ENCODE data around the gene IGFN1. TPM values are rescaled to one million over a fixed set of nuclear protein-coding genes. Genes with fewer than 3 reads are reported as not detected.

The IGFN1 gene
- total RNA-seq, 1 donor from 2014 or later = 1.6 TPM

- Mint-ChIP-seq H3K36me3 (no peaks in the 10 kb centered on the region), H3K4me1 (peaks cover 3% of the 10 kb centered on the region), H3K9me3 (peaks cover 11% of the 10 kb centered on the region), H3K27ac (no peak overlapping the region), H3K27me3 (ENCODE audit: low read depth) (peaks cover 9% of the 10 kb centered on the region), H3K4me3 (no peak overlapping the region)
- DNase-seq (ENCODE audit: low spot score in 2 of 2, unreplicated experiment in 2 of 2) = no peak
- TF ChIP-seq, protein P1, sequence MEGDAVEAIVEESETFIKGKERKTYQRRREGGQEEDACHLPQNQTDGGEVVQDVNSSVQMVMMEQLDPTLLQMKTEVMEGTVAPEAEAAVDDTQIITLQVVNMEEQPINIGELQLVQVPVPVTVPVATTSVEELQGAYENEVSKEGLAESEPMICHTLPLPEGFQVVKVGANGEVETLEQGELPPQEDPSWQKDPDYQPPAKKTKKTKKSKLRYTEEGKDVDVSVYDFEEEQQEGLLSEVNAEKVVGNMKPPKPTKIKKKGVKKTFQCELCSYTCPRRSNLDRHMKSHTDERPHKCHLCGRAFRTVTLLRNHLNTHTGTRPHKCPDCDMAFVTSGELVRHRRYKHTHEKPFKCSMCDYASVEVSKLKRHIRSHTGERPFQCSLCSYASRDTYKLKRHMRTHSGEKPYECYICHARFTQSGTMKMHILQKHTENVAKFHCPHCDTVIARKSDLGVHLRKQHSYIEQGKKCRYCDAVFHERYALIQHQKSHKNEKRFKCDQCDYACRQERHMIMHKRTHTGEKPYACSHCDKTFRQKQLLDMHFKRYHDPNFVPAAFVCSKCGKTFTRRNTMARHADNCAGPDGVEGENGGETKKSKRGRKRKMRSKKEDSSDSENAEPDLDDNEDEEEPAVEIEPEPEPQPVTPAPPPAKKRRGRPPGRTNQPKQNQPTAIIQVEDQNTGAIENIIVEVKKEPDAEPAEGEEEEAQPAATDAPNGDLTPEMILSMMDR (IDR thresholded peaks at IDR 0.05; ENCODE audit: unreplicated experiment) = no peak
These were observed 11.9 kb upstream of the IGFN1 start for GRCh38 chr1:201178718-201179117.

DNA sequence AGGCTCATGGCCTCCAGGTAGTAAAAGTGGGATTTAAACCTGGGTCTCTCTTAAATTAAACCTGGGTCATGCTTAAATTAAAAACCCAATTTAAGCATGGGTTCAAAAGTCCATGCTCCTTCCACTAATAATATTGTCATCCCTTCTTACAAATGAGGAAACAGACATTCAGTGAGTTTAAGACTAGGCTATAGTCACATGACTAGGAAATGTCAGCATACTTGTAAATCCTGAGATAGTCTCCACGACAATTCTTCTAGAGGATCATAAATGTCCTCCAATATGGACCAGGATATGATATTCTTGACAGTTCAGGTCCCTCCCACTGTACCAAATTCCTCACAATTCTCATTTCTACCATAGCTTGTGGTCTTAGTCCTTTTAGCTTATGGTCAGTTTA lies 10.5 kb upstream of the IGFN1 start:
- Mint-ChIP-seq H3K36me3 (no peaks in the 10 kb centered on the region), H3K27me3 (ENCODE audit: low read depth) (peaks cover 9% of the 10 kb centered on the region), H3K4me3 (no peak overlapping the region), H3K4me1 (peaks cover 11% of the 10 kb centered on the region), H3K27ac (no peak overlapping the region), H3K9me3 (peaks cover 11% of the 10 kb centered on the region)
- DNase-seq (ENCODE audit: low spot score in 2 of 2, unreplicated experiment in 2 of 2) = no peak
- TF ChIP-seq, protein P1 (IDR thresholded peaks at IDR 0.05; ENCODE audit: unreplicated experiment) = no peak

DNA sequence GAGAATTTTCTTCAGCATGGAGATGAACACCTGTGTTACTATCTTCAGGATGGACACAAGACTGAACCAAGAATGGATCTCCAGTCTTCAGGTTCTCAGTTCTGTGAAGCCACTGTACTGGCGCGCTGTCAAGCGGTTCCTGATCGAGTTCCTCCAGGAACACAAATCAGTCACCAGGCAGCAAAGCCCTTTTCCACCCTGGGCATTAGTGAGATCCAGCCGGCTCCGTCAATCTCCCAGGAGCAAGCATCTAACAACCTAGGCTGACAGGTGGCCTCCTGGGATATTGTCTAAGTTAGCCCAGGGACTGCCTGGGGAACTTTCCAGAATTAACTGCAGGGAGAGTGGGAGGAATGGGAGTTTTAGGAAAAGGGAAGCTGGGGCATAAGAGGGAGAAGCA lies 9.7 kb upstream of the IGFN1 start:
- no peak for DNase-seq (ENCODE audit: low spot score in 2 of 2, unreplicated experiment in 2 of 2)
- H3K27ac Mint-ChIP-seq = no peak overlapping the region
- TF ChIP-seq, protein P1 (IDR thresholded peaks at IDR 0.05; ENCODE audit: unreplicated experiment) = no peak
- H3K4me1 Mint-ChIP-seq = peaks cover 11% of the 10 kb centered on the region
- no peak overlapping the region for H3K4me3 Mint-ChIP-seq
- no peaks in the 10 kb centered on the region for H3K36me3 Mint-ChIP-seq
- H3K9me3 Mint-ChIP-seq = peaks cover 11% of the 10 kb centered on the region
- H3K27me3 Mint-ChIP-seq (ENCODE audit: low read depth) = peaks cover 9% of the 10 kb centered on the region

- Mint-ChIP-seq H3K4me1 (peaks cover 11% of the 10 kb centered on the region), H3K4me3 (no peak overlapping the region), H3K9me3 (peaks cover 11% of the 10 kb centered on the region), H3K36me3 (no peaks in the 10 kb centered on the region), H3K27me3 (ENCODE audit: low read depth) (peaks cover 9% of the 10 kb centered on the region), H3K27ac (no peak overlapping the region)
- no peak for DNase-seq (ENCODE audit: low spot score in 2 of 2, unreplicated experiment in 2 of 2)
- TF ChIP-seq, protein P1 (IDR thresholded peaks at IDR 0.05; ENCODE audit: unreplicated experiment) = no peak
These were observed 9.3 kb upstream of the IGFN1 start for GRCh38 chr1:201181323-201181722.

DNA sequence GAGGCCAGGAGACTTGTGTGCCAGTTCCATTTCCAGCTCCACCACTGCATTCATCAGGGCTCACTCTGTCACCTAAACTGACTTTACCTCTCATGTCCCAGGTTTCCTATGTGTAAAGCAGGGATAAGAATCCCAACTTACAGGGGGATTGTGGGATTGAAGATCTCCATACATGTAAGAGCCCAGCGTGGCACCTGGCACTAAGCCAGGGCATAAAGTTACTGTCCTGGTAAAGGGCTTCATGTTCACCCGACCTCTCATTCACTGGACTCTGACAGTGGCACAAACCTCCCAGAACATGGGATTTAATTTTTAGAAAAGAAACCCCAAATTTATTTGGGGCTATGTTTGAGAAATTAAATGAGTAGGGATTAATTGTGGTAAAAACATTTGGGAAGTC lies 8.9 kb upstream of the IGFN1 start:
- DNase-seq (ENCODE audit: low spot score in 2 of 2, unreplicated experiment in 2 of 2) = no peak
- H3K27me3 Mint-ChIP-seq (ENCODE audit: low read depth) = peaks cover 9% of the 10 kb centered on the region
- H3K9me3 Mint-ChIP-seq = peaks cover 11% of the 10 kb centered on the region
- H3K4me3 Mint-ChIP-seq = no peak overlapping the region
- peaks cover 11% of the 10 kb centered on the region for H3K4me1 Mint-ChIP-seq
- no peaks in the 10 kb centered on the region for H3K36me3 Mint-ChIP-seq
- TF ChIP-seq, protein P1 (IDR thresholded peaks at IDR 0.05; ENCODE audit: unreplicated experiment) = no peak
- H3K27ac Mint-ChIP-seq = no peak overlapping the region

- peaks cover 11% of the 10 kb centered on the region for H3K9me3 Mint-ChIP-seq
- H3K27me3 Mint-ChIP-seq (ENCODE audit: low read depth) = peaks cover 14% of the 10 kb centered on the region
- H3K4me1 Mint-ChIP-seq = peaks cover 11% of the 10 kb centered on the region
- H3K4me3 Mint-ChIP-seq = no peak overlapping the region
- no peaks in the 10 kb centered on the region for H3K36me3 Mint-ChIP-seq
- TF ChIP-seq, protein P1 (IDR thresholded peaks at IDR 0.05; ENCODE audit: unreplicated experiment) = no peak
- DNase-seq (ENCODE audit: low spot score in 2 of 2, unreplicated experiment in 2 of 2) = no peak
- H3K27ac Mint-ChIP-seq = no peak overlapping the region
These were observed 7.4 kb upstream of the IGFN1 start for GRCh38 chr1:201183209-201183608.

Measured in mesothelial cell of epicardium (in vitro differentiated cells).